Astrocyte (in vitro differentiated cells and primary cell): Measurements from ENCODE around the gene ARF1. TPM values are rescaled to one million over a fixed set of nuclear protein-coding genes. Genes with fewer than 3 reads are reported as not detected.

Source experiments
- DNase-seq: peaks from one replicate; pipeline ENCODE4 v3.0.0-alpha.2; 2010; ENCODE audit warnings: low read depth
- FAIRE-seq: peaks from 2 replicates; lab custom pipeline; 2011; peaks lifted over from hg19 to GRCh38; lab: Jason Lieb, UNC
- H2AFZ ChIP-seq: 2 replicates; pipeline ENCODE4 v1.6.0; 2012; ENCODE audit warnings: low read depth, low read length, inconsistent platforms
- H3K27ac ChIP-seq: 2 replicates; pipeline ENCODE4 v1.5.1; 2011; ENCODE audit warnings: low read depth, low read length, inconsistent platforms
- H3K27me3 ChIP-seq: 2 replicates; pipeline ENCODE4 v1.6.0; 2011; ENCODE audit warnings: low read length, inconsistent platforms; ENCODE audit not compliant: insufficient read depth
- H3K36me3 ChIP-seq: 2 replicates; pipeline ENCODE4 v1.5.1; 2011; ENCODE audit warnings: low read length, inconsistent platforms; ENCODE audit not compliant: insufficient read depth
- H3K4me1 ChIP-seq: 2 replicates; pipeline ENCODE4 v1.5.1; 2011; ENCODE audit warnings: low read length, inconsistent platforms; ENCODE audit not compliant: insufficient read depth
- H3K4me2 ChIP-seq: 2 replicates; pipeline ENCODE4 v1.6.0; 2012; ENCODE audit warnings: low read length, inconsistent platforms
- H3K4me3 ChIP-seq: 2 replicates; pipeline ENCODE4 v1.5.1; 2011; ENCODE audit warnings: low read depth, mild to moderate bottlenecking, low read length, inconsistent platforms; ENCODE audit not compliant: insufficient read depth
- H3K79me2 ChIP-seq: 2 replicates; pipeline ENCODE4 v1.6.0; 2012; ENCODE audit warnings: mild to moderate bottlenecking, low read length, inconsistent platforms; ENCODE audit not compliant: insufficient read depth
- H3K9ac ChIP-seq: 2 replicates; pipeline ENCODE4 v1.6.0; 2012; ENCODE audit warnings: mild to moderate bottlenecking, low read length, inconsistent platforms
- H3K9me3 ChIP-seq: 2 replicates; pipeline ENCODE4 v1.5.1; 2012; ENCODE audit warnings: low read depth, mild to moderate bottlenecking, low read length, inconsistent platforms; ENCODE audit not compliant: insufficient read depth
- H4K20me1 ChIP-seq: 2 replicates; pipeline ENCODE4 v1.6.0; 2012; ENCODE audit warnings: low read length, inconsistent platforms; ENCODE audit not compliant: insufficient read depth
- H3K27ac Mint-ChIP-seq: one replicate; pipeline ENCODE4 v1.8.0; 2021; ENCODE audit warnings: mild to moderate bottlenecking, mixed read lengths; ENCODE audit not compliant: unreplicated experiment
- H3K27me3 Mint-ChIP-seq: one replicate; pipeline ENCODE4 v1.8.0; 2021; ENCODE audit warnings: low read depth, mixed read lengths; ENCODE audit not compliant: unreplicated experiment
- H3K36me3 Mint-ChIP-seq: one replicate; pipeline ENCODE4 v1.8.0; 2021; ENCODE audit warnings: low read depth, mixed read lengths; ENCODE audit not compliant: unreplicated experiment
- H3K4me1 Mint-ChIP-seq: one replicate; pipeline ENCODE4 v1.8.0; 2021; ENCODE audit warnings: low read depth, mixed read lengths; ENCODE audit not compliant: unreplicated experiment
- H3K4me3 Mint-ChIP-seq: one replicate; pipeline ENCODE4 v1.8.0; 2021; ENCODE audit warnings: mild to moderate bottlenecking, moderate library complexity, mixed read lengths; ENCODE audit not compliant: unreplicated experiment
- H3K9me3 Mint-ChIP-seq: one replicate; pipeline ENCODE4 v1.8.0; 2021; ENCODE audit warnings: mild to moderate bottlenecking, mixed read lengths; ENCODE audit not compliant: unreplicated experiment
- EZH2 ChIP-seq: IDR thresholded peaks from 2 replicates; pipeline ENCODE4 v1.6.1; 2012; ENCODE audit warnings: mild to moderate bottlenecking, low read length, inconsistent platforms; ENCODE audit not compliant: insufficient read depth
- microRNA-seq: library from miRNA; unstranded; fragments of <30 nt; microRNA quantifications from one replicate; pipeline ENCODE4 v1.2.0, GENCODE V29; 2020
- total RNA-seq: library from RNA; stranded (reverse); gene quantifications from 2 replicates; pipeline ENCODE4 v1.2.1, GENCODE V29; 2021
- TF ChIP-seq, protein P1 (sequence below): IDR thresholded peaks from 2 replicates; pipeline ENCODE4 v1.5.1; 2011; ENCODE audit warnings: low read depth, mild to moderate bottlenecking, inconsistent platforms, low read length, moderate library complexity; ENCODE audit not compliant: insufficient read depth

Gene ARF1
- total RNA-seq, 1 donor from 2014 or later, result 431 TPM

- no peak for DNase-seq
- Histone ChIP-seq H3K4me2 (no peak overlapping the region), H3K27me3 (no peaks in the 10 kb centered on the region), H3K9ac (no peak overlapping the region), H3K4me1 (peaks cover 23% of the 10 kb centered on the region), H3K79me2 (peaks cover 62% of the 10 kb centered on the region), H3K4me3 (no peak overlapping the region), H3K27ac (no peak overlapping the region), H3K36me3 (peaks cover 6% of the 10 kb centered on the region), H3K9me3 (no peaks in the 10 kb centered on the region), H4K20me1 (peaks cover 68% of the 10 kb centered on the region), H2AFZ (no peak overlapping the region)
- no peaks in the 10 kb centered on the region for H3K9me3 Mint-ChIP-seq
- H3K4me1 Mint-ChIP-seq, result peaks cover 14% of the 10 kb centered on the region
- TF ChIP-seq EZH2, result no peak
- TF ChIP-seq, protein P1, sequence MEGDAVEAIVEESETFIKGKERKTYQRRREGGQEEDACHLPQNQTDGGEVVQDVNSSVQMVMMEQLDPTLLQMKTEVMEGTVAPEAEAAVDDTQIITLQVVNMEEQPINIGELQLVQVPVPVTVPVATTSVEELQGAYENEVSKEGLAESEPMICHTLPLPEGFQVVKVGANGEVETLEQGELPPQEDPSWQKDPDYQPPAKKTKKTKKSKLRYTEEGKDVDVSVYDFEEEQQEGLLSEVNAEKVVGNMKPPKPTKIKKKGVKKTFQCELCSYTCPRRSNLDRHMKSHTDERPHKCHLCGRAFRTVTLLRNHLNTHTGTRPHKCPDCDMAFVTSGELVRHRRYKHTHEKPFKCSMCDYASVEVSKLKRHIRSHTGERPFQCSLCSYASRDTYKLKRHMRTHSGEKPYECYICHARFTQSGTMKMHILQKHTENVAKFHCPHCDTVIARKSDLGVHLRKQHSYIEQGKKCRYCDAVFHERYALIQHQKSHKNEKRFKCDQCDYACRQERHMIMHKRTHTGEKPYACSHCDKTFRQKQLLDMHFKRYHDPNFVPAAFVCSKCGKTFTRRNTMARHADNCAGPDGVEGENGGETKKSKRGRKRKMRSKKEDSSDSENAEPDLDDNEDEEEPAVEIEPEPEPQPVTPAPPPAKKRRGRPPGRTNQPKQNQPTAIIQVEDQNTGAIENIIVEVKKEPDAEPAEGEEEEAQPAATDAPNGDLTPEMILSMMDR, result no peak
- no peaks in the 10 kb centered on the region for H3K27me3 Mint-ChIP-seq
- no peak for FAIRE-seq
- H3K36me3 Mint-ChIP-seq, result peaks cover 5% of the 10 kb centered on the region
- H3K4me3 Mint-ChIP-seq, result no peak overlapping the region
- H3K27ac Mint-ChIP-seq, result no peak overlapping the region
Observed at GRCh38 chr1:228147768-228148167, 65.3 kb downstream of the ARF1 start.

GRCh38 chr1:228148196-228148861 is 65.8 kb downstream of the ARF1 start:
- peaks cover 9% of the 10 kb centered on the region for H3K4me1 Mint-ChIP-seq
- peaks cover 56% of the 10 kb centered on the region for H3K79me2 ChIP-seq
- H2AFZ ChIP-seq, result no peak overlapping the region

More at GRCh38 chr1:228148196-228148861, 65.8 kb downstream of the ARF1 start:
- Histone ChIP-seq H3K27me3 (no peaks in the 10 kb centered on the region), H4K20me1 (peaks cover 62% of the 10 kb centered on the region), H3K9ac (no peak overlapping the region), H3K4me1 (peaks cover 22% of the 10 kb centered on the region), H3K36me3 (peaks cover 6% of the 10 kb centered on the region), H3K4me2 (no peak overlapping the region), H3K9me3 (no peaks in the 10 kb centered on the region), H3K4me3 (no peak overlapping the region), H3K27ac (no peak overlapping the region)
- Mint-ChIP-seq H3K36me3 (peaks cover 3% of the 10 kb centered on the region), H3K27me3 (no peaks in the 10 kb centered on the region), H3K9me3 (no peaks in the 10 kb centered on the region), H3K4me3 (no peak overlapping the region), H3K27ac (no peak overlapping the region)
- DNase-seq (no peak), FAIRE-seq (no peak)
- TF ChIP-seq, protein P1, result no peak
- no peak for TF ChIP-seq EZH2

Small RNAs within 50 kb of the gene (microRNA-seq; reads per million reads assigned to microRNA genes)
- gene MIR3620, result 20.0 reads per million, percentile 47 among the genes with 10 or more reads in this experiment

Other genes with a start within 250 kb of the ARF1 start
- 2.6 and 4.1 TPM in 2 replicates for gene WNT9A, start 134.8 kb upstream of the ARF1 start, total RNA-seq
- not detected in 2 replicates for gene WNT3A, start 75.7 kb upstream of the ARF1 start, total RNA-seq
- gene C1orf35, start 20.6 kb downstream of the ARF1 start, total RNA-seq, result 19.8 and 21.8 TPM in 2 replicates
- gene MRPL55, start 26.6 kb downstream of the ARF1 start, total RNA-seq, result 50.8 and 53.3 TPM in 2 replicates
- gene GUK1, start 57.6 kb downstream of the ARF1 start, total RNA-seq, result 214 and 217 TPM in 2 replicates
- 1.1 and 1.4 TPM in 2 replicates for gene GJC2, start 67.2 kb downstream of the ARF1 start, total RNA-seq
- 3.8 and 4.9 TPM in 2 replicates for gene IBA57, start 83.1 kb downstream of the ARF1 start, total RNA-seq
- gene OBSCN, start 125.3 kb downstream of the ARF1 start, total RNA-seq, result 11.1 and 17.5 TPM in 2 replicates